Stimulated activated CD4-positive, alpha-beta T cell treated with anti-CD3 and anti-CD28 coated beads, Interleukin-12 subunit alpha, Interleukin-12 subunit beta, amount 100 ng/mL, for 24 hours (primary cell): ENCODE data around the gene CEP170B.
"Not testable (repeated sequence)": the region's sequence is repeated elsewhere in the genome, so short reads cannot be mapped to it uniquely, and the experiment has no call there.

ENCODE experiments used
- DNase-seq, 2 experiments: peaks; one replicate each; pipeline ENCODE4 v3.0.0-alpha.2; 2020; ENCODE audit warnings: low read depth in 2 of 2

The CEP170B gene

DNA sequence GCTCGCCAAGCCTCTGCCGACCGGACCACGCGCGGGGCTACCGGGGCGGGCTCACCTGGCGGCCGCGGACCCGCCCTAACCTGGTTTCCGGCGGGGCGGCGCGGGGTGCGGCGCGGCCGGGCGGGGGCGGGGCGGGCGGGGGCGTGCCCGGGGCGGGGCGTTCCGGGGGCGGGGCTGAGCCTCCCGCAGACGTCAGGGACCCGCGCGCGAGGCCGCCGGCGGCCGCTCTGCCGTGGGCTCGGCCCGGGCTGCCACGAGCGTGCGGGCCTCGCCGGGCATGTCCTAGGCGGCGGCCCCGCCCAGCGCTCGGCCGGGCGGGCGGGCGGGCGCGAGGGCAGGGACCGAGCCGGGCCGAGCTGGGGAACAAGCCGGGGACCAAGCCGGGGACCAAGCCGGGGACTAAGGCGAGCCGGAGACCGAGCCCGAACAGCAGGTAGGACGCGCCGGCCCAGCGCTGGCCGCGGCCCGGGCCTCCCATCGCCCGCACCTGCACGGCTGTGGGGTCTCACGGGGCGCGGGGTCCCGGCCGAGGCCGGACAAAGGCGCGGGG, at the start of gene CEP170B:
Gene CEP170B (plus strand): TSS at position 188 of the 550 bp plus-strand sequence. CDS start 3,183 bp downstream, outside the sequence.
- DNase-seq, result no peak

DNA sequence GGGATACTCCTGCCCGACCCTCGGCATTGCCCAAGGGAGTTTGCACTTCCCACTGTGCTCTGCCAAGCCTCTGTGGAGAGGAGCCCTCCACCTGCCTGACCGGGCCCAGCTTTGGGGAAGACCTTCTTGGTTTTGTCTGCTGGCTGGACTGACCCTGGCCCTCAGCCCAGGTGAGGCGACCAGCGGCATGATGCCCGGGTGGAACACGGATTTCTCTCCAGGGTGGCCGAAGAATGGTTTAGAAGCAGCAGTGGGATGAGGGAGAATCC, 48.5 kb upstream of the CEP170B start:
- no peak for DNase-seq

DNA sequence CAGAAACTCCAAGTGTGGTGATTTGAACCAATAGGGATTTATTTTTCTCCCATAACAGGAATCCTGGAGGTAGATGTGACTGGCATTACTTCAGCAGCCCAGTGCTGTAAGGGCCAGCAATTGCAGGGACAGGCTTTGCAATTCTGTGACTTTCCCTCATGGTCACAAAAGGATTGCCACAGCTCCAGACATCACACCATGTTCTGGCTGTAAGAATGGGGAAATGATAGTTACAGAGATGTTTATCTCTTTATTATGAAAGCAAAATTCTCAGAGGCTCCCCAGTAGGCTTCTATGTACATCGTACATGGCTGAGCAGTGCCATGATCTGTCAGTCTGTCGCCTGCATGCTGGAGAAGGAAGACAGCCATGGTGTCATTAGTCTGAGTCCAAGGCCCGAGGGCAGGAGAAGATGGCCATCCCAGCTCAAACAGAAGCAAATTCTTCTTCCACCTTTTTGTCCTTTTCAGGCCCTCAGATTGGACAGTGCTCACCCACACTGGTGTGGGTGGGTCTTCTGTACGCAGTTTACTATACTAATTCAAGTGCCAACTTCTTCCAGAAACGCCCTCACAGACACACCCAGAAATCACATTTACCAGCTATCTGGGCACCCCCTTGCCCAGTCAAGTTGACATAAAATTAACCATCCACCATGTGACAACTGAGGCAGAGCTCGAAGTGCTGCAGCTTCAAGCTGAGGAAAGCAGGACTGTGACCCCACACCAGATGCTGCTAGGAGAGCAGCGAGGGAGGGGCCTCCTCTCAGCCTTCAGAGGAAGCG, 46.9 kb upstream of the CEP170B start:
- no peak for DNase-seq

DNA sequence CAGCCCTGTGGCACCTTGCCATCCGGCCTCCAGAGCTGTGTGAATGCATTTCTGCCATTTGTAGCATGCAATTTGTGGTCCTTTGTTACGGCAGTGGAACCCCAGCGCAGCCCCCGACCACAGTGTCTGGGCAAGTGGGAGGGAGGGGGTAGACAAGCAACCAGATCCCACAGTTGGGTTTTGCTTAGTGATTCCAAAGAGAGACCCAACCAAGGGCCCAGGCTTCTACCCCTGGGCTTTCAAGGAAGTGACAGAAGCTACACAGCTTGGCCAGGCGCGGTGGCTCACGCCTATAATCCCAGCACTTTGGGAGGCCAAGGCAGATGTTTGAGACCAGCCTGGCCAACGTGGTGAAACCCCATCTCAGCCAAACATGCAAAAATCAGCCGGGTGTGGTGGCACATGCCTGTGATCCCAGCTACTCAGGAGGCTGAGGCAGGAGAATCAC, 46.3 kb upstream of the CEP170B start:
- no peak for DNase-seq

DNA sequence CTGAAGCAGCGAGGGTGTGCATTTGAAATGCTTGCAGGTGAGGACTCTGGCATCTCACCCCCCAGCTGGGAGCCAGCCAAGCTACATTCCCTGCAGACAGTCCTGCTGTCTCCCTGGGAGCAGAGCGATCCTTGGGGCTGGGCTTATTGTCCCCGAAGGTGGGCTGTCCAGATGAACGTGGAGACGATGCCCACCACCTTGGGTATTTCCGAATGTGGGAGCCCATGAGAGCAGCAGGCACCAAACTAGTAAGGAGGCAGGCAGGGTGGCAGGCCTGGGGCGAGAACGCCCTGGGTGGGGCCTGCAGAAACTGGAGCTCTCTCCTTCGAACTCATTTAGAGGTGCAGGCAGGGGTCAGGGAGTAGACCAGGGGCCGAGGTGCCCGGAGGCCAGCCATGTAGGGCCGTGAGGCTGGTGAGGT, 45.7 kb upstream of the CEP170B start:
- DNase-seq, result no peak

DNA sequence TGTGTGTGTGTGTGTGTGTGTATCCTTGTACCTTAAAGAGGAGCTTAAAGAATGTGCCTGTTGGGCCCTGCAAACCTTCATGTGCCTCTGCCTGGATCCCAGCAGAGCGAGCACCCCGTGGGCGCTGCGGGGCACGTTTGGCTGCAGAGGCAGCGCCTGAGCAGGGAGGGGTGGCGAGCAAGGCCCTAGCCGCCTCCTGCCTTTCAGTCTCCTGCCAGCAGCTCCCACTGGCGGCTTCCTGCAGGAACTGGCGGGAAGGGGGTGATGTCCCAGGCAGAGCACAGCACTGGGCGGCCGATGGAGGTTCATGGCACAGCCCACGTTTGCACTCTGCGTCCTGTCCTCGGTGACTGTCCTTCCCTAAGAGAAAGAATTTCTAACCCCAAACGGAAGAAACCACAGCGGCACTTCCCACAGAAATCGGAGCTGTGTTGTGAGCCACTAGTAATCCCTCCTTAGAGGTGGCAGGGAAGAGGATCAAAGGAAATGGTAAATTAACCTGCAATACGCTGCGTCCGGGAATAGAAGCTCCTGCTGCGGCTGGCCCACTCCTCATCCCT, 44.3 kb upstream of the CEP170B start:
- no peak for DNase-seq

DNA sequence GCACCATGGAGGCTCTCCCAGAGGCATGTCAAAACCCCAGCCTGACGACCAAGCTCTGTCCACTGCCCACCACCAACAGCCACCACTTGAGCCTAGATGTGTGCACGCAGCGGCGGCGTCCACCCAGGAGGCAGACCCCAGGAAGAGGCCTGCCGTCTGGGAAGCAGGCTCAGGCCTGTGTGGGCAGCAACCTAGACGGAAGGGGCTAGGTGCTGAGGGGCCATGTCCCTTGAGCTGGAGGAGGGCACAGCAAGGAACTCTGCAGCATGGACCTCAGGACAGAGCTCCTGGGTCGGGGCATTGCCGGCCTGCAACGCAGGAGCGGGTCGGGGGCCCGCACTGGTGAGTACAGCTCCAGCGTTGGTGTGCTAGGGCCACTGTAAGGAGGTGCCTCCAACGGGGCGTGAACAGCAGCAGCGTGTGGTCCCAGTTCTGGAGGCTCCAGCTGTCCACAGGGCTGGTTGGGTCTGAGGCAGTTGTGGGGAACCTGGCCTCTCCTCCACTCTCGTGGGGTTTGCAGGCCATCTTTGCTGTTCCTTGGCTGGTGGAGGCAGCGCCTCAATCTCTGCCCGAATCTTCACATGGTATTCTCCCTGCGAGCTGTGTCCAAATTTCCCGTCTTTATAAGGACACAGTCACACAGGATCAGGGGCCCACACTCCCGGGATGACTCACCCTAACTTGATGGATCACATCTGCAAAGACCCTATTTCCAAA, 43.7 kb upstream of the CEP170B start:
- no peak for DNase-seq

DNA sequence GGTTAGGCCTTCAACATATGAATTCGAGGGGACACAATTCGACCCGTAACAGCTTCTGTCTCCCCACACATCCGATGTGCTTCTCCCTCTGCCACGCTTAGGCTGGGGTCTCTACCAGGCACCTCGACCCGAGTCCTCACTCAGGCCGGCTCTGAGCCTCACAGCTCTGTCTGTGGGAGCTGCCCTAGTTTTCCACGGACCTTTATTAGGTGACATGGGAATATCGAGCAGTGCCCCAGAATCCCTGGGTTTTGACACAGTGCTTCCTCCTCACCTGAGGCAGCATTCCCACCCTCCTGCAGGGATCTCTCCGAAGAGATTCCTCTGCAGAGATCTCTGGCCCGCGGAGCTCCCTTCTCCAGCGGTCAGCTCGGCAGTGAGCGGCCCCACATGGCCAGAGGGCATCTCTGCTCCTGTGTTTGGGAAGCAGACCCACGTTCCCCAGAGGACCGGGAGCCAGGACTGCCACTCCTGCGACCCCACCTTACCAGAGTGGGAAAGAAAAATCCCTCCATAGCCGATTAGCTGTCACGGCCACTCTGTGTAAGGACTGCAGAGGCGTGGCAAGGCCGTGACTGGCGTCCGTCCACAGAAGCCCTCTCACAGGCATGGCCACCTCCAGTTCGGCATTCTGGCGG, 43.0 kb upstream of the CEP170B start:
- no peak for DNase-seq

DNA sequence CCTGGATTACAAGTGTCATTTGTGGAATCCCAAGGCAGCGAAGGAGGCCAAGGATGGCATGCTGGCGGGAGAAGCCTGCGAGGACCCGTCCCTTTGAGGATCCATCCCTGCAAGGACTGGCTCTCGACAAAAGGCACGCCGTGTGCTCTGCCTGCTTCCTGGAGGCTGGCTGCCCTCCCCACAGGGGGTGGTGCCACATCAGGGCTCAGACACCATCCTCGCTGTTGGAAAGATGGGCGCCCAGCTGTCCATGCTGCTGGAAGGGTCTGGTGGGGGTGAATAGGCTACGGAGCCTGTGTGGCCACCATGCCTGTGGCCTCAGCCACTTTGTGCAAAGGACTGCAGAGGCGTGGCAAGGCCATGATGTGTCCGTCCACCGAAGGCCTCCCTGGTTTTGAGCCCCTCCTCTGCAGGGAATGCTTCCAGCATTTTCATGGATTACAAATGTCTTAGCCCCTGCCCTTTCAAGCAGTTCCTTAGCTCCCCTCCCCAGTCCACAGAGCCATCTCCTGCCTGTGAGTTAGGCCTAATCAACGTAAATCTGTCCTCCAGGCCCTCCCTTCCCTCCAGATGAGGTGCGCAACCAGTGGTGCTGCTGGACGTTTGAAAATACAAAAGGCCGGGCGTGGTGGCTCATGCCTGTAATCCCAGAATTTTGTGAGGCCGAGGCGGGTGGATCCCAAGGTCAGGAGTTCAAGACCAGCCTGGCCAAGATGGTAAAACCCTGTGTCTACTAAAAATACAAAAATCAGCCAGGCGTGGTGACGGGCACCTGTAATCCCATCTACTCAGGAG, 42.0 kb upstream of the CEP170B start:
- no peak for DNase-seq

DNA sequence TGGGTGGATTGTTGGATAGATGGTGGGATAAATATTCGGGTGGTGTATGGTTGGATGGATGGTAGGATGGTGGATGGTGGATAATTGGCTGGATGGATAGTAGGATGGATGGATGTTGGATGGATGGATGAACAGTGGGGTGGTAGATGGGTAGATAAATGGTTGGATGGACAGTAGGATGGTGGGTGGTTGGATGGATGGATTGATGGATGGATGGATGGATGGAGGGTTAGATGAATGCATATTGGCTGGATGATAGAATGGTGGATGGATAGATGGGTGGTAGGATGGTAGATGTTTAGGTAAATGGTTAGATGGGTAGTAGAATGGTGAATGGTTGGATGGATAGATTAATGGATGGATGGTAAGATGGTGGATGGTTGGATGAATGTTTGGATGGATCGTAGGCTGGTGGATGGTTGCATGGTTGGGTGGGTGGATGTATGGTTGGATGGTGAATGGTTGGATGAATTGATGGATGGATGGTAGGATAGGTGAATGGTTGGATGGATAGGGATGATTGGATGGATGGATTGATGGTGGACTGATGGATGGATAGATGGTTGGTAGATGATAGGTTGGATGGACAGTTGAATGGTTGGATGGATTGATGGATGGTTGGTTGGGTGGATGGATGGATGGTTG, 40.6 kb upstream of the CEP170B start:
- DNase-seq, result no peak

DNA sequence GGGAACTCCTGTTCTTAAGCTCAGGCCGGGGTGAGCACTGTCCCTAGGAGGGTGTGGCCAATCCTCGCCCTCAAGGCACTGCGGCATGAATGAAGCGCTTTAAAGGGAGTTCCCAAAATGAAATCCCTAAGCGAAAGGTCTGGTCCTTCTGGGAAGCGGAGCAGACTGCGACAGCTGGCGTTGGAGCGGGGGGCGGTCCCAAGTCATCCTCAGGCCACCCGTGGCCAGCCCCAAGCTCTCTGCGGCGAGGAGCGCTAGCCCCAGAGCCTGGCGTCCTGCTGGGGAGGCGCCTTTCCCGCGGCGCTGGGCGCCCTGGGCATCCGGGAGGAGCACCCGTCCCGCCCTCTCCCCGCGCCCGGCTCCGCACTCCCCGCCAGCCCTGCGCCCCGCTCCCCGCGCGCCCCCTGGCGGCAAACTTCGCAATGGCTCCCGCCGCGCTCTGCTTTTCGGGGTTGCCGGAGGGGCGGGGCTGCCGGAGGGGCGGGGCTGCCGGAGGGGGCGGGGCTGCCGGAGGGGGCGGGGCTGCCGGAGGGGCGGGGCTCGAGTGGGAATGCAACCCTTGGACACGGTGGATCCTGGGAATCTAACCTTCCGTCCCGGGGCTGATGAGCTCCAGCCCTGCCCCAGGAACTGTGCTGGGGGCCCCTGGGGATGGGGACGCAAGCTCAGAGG, 38.7 kb upstream of the CEP170B start:
- peak; percentile 86 to 94 for DNase-seq

DNA sequence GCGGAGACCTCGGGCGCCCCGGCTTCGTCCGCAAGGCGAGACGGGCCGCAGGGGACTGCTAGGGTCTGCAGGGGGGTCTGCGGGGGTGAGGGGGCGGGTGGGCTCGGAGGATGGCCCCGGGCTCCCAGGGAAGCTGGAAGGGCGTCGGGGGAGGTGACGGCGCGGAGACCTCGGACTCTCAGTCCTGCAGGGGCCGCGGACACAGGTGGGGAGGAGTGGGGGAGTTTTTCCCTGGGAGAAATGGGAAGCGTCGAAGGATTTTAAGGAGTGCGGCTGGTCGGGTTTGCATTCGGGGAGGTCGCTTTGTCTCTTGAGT, 38.2 kb upstream of the CEP170B start:
- no peak for DNase-seq

DNA sequence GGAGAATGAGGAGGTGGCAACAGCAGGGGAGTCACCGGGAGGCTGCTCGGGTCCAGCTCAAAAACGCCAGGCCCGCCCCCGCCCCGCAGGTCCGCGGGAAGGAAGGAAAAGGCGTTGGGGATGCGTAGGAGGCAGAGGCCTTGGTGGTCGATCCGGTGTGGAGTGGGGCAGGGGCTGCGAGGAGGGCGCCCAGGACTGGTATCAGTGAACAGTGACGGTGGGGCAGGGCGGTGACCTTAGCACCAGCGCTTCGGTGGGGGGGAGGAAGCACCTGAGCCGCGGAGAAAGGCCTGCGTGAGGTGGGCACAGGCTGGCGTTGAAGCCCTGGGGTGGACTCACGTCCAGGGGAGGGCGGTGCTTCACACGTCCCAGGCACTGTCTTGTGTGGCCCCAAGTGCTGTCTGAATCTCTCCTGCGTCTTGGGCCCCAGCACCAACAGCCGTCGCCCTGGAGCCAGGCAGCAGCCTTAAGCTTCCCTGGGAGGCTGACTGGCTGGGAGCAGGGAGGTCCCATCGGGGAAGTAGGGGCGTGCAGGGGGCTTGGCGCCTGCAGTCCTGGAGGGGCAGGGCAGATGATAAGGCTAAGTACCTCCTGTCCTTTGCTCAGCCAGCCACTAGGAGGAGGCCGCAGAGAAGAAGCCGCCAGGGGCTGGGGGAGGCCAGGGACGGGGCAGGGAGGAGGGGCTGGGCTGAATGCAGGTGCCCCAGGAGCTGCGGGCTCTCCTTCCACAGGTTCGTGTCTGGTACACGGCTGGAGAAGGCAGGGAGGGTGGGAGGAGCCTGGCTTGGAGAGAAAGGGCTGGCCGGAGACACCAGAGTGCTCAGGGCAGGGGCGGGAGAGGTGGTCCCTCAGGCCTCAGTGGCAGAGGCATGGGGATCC, 37.7 kb upstream of the CEP170B start:
- DNase-seq, result peak in 1 of 2 experiments; percentile 44

DNA sequence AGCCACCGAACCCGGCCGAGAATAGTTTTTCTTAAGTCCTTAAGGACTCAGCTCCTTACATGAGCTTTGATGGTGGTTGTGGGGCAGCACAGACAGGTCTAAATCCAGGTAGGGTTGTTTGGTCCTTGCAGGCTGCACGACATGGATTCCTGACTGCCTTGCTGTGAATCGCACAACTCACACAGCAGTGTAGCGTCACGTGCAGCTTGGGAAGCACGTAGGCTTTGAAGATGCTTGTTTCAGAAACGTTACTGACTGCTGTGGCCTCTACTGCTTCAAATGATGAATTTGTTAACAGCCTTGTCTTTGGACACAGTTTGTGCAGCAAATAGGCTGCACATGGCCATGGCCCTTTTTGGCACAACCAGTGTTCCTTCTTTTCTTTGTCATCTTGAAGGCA, 34.3 kb upstream of the CEP170B start:
- DNase-seq, result no peak

DNA sequence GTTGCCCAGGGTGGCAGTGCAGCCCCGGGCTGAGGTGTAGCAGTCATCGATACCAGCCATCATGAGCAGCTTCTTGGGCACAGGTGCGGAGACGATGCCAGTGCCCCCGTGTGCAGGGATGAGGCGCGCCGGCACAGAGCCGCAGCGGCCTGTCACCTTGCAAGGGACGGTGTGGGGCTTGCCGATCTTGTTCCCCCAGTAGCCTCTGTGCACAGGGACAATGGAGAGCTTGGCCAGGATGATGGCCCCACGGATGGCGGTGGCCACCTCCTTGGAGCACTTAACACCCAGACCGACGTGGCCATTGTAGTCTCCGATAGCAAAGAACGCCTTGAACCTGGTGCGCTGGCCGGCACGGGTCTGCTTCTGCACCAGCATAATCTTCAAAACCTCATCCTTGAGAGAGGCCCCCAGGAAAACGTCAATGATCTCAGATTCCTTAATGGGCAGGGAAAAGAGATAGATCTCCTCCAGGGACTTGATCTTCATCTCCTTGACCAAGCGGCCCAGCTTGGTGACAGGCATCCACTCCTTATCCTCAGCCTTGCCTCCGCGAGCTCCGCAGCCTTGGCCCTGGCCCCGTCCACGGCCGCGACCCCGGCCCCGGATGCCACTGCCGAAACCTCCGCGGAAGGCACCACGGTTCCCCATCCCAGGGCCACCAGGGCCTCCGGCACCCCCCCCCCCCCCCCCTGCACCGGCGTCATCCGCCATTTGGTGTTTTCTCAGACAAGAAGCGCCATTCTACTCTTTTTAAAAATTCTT, 28.7 kb upstream of the CEP170B start:
- DNase-seq, result not testable (repeated sequence)

DNA sequence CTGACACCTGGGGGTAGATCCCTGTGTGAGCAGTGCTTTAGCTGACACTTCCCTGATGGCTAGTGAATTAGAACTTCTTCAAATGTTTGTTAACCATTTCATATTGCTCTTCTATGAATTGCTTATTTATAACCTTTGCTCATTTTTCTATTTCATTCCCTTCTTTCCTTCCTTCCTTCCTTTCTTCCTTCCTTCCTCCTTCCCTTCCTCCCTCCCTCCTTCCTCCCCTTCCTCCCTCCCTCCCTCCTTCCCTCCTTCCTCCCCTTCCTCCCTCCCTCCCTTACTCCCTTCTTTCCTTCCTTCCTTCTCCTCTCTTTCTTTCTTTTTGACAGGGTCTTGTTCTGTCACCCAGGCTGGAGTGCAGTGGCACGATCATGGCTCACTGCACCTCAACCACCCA, 23.3 kb upstream of the CEP170B start:
- DNase-seq, result no peak

DNA sequence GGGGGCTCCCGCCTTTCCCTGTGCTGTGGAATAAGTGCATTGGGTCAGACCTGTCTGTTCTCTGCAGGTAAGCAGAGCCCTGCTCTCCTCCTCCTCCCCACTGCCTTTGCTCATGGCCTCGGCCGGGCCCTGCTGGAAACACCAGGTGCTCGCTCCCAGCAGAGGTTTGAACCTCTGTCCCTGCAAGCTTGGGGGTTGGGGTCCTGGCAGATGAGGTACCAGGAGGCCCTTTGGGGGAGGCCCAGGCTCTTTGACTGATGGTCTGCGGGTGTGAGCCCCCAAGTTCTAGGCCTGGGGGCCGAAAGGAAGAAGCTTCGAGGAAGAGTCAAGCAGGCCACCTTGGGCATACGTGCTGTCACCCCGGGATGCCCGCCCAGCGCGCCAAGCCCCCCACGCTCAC, 22.1 kb upstream of the CEP170B start:
- DNase-seq, result no peak

DNA sequence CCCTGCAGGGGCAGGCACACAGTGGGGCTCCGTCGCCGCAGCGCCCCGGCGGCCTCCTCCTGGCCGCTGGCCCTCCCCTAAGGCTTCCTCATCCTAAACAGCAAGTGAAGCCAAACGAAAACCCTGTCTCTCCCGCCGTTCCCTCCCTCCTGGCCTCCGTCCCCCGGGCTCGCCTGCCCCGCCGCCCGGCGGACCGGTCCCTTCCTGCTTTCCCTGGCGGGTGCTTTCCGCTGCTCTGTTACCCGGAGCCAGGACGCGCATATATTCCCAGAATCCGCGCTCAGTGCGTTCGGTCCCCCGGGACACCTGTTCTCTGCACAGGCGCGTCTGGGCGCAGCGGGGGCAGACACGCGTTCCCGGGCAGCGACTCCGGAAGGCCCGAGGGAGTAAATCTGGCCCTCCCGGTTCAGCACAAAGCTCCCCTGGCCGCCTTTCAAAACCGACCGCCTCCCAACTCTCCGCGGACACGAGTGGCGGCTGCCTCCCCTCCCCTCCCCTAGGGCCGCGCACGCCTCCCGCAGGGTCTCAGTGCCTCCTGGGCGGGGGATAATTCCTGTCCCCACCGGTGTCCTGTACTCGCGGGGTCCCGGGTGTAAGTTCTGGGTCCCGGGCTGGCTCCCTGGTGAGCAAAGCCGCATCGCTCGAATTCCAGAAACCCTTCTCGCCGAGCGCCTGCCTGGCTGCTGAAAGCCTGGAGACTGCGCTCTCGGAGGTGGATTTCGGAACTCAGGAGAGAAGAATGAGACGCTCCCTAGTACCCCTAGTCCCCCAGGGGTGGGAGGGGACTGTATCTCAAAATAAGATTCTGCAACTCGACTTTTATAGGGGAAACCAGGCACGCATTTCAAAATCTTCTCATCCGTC, 21.4 kb upstream of the CEP170B start:
- no peak for DNase-seq
